Testis (tissue), 2 donors: ENCODE measurements around the gene GRIA2.

Experiments used
- CTCF ChIP-seq, 3 experiments: fragments of 450-650 bp in 2 of 3; fragments of 200-600 bp in 1 of 3; sonication (generic) in 1 of 3; IDR thresholded peaks; one replicate each; pipeline ENCODE4 v1.5.1; 2016 to 2019; ENCODE audit warnings: antibody characterized with exemption in 3 of 3, mild to moderate bottlenecking in 2 of 3, moderate library complexity in 1 of 3
- POLR2A ChIP-seq: fragments of 450-650 bp; IDR thresholded peaks from one replicate; pipeline ENCODE4 v1.6.1; 2017; ENCODE audit warnings: antibody characterized with exemption, mild to moderate bottlenecking, moderate library complexity

GRCh38 chr4:157220371-157220881 lies at the start of gene GRIA2:
- TF ChIP-seq CTCF (IDR thresholded peaks at IDR 0.05) (no peak), POLR2A (no peak)
